GM12878 (cell line): ENCODE data around the gene PPP1R37. TPM values are rescaled to one million over a fixed set of nuclear protein-coding genes. Genes with fewer than 3 reads are reported as not detected.

Source experiments
- ATAC-seq: fragments of 200-7000 bp; cut with Tn5 transposase; 3 replicates; pipeline ENCODE4 v1.9.1; 2020; ENCODE audit warnings: mild to moderate bottlenecking, moderate library complexity
- BruUV-seq: library from RNA; stranded (reverse); fragments of 400-500 nt; replicated peaks from 2 replicates; lab custom pipeline; 2021; lab: Mats Ljungman, UMichigan
- CTCF ChIA-PET: fragments of 300-600 bp; sonication (Branson Sonifier 250); formaldehyde crosslinking; extraction: SDS; loops from one replicate; lab custom pipeline; 2021; ENCODE audit warnings: inconsistent platforms; lab: Yijun Ruan, JAX
- POLR2A ChIA-PET: fragments of 350-600 bp; formaldehyde crosslinking; extraction: SDS; loops from one replicate; lab custom pipeline; 2021; ENCODE audit warnings: inconsistent platforms; lab: Charles Lee
- RAD21 ChIA-PET: fragments of 300-600 bp; sonication (Branson Sonifier 250); formaldehyde crosslinking; loops from one replicate; lab custom pipeline; 2023; ENCODE audit warnings: antibody characterized with exemption; ENCODE audit not compliant: unreplicated experiment; lab: Charles Lee
- SMC1A ChIA-PET: fragments of 300-600 bp; sonication (Branson Sonifier 250); formaldehyde crosslinking; loops from one replicate; lab custom pipeline; 2023; ENCODE audit not compliant: unreplicated experiment, uncharacterized antibody; lab: Charles Lee
- DNase-seq: peaks from one replicate; pipeline ENCODE4 v3.0.0-alpha.2; 2011; ENCODE audit warnings: low read depth, low spot score
- FAIRE-seq: peaks from 3 replicates; lab custom pipeline; 2011; peaks lifted over from hg19 to GRCh38; lab: Jason Lieb, UNC
- H2AFZ ChIP-seq: 2 replicates; pipeline ENCODE4 v1.6.0; 2011; ENCODE audit warnings: low read depth, low read length, control low read depth; ENCODE audit not compliant: control insufficient read depth
- H3K27ac ChIP-seq: 2 replicates; pipeline ENCODE4 v1.5.1; 2011; ENCODE audit warnings: control low read depth; ENCODE audit not compliant: control insufficient read depth, insufficient read depth
- H3K27me3 ChIP-seq, 2 experiments: replicated peaks in 1 of 2; 2 replicates each; pipeline versions ENCODE4 v1.6.0 to v1.6.1; 2011; ENCODE audit warnings: low read length in 1 of 2; ENCODE audit not compliant: control insufficient read depth in 2 of 2, insufficient read depth in 2 of 2
- H3K36me3 ChIP-seq, 2 experiments: 2 replicates each; pipeline ENCODE4 v1.5.1; 2011; ENCODE audit warnings: low read length in 1 of 2; ENCODE audit not compliant: control insufficient read depth in 2 of 2, insufficient read depth in 2 of 2
- H3K4me1 ChIP-seq: 2 replicates; pipeline ENCODE4 v1.6.1; 2011; ENCODE audit warnings: mild to moderate bottlenecking, low read length, moderate library complexity, mixed read lengths; ENCODE audit not compliant: control insufficient read depth, insufficient read depth
- H3K4me2 ChIP-seq: 2 replicates; pipeline ENCODE4 v1.6.0; 2011; ENCODE audit warnings: control low read depth; ENCODE audit not compliant: control insufficient read depth, insufficient read depth
- H3K4me3 ChIP-seq: fragments of 200-600 bp; sonication (generic); 2 replicates; pipeline ENCODE4 v1.5.1; 2016
- H3K79me2 ChIP-seq: 2 replicates; pipeline ENCODE4 v1.6.0; 2011; ENCODE audit warnings: low read length; ENCODE audit not compliant: control insufficient read depth, insufficient read depth
- H3K9ac ChIP-seq: 2 replicates; pipeline ENCODE4 v1.8.0; 2011; ENCODE audit warnings: low read length, control low read depth, mixed read lengths; ENCODE audit not compliant: control insufficient read depth, insufficient read depth
- H3K9me3 ChIP-seq: replicated peaks from 3 replicates; pipeline ENCODE4 v1.5.1; 2011; ENCODE audit warnings: mild to moderate bottlenecking, low read length; ENCODE audit not compliant: control insufficient read depth, insufficient read depth
- H4K20me1 ChIP-seq: 2 replicates; pipeline ENCODE4 v1.6.0; 2011; ENCODE audit not compliant: control insufficient read depth, insufficient read depth
- CREB1 ChIP-seq: IDR thresholded peaks from 2 replicates; pipeline ENCODE4 v1.6.1; 2012; ENCODE audit warnings: low read depth, mild to moderate bottlenecking, inconsistent platforms
- CREM ChIP-seq: IDR thresholded peaks from 2 replicates; pipeline ENCODE4 v1.6.1; 2014; ENCODE audit warnings: antibody characterized with exemption, low read depth
- GATAD2B ChIP-seq: fragments of 450-650 bp; conservative IDR thresholded peaks from 2 replicates; pipeline ENCODE4 v1.6.1; 2017; ENCODE audit warnings: low read depth, mild to moderate bottlenecking, moderate library complexity
- MEF2A ChIP-seq: IDR thresholded peaks from 2 replicates; pipeline ENCODE4 v1.6.1; 2011; ENCODE audit warnings: low read depth, mild to moderate bottlenecking, low read length, moderate library complexity; ENCODE audit not compliant: insufficient read depth
- MXI1 ChIP-seq: fragments of 150-350 bp; IDR thresholded peaks from 2 replicates; pipeline ENCODE4 v1.6.1; 2011; ENCODE audit warnings: low read depth, mild to moderate bottlenecking, inconsistent platforms, low read length, improper control_type of control experiment
- NFYB ChIP-seq: IDR thresholded peaks from 2 replicates; pipeline ENCODE4 v1.6.1; 2011; ENCODE audit warnings: low read depth, mild to moderate bottlenecking, low read length, improper control_type of control experiment, moderate library complexity; ENCODE audit not compliant: insufficient read depth
- NR2C1 ChIP-seq: fragments of 450-650 bp; IDR thresholded peaks from 2 replicates; pipeline ENCODE4 v1.6.1; 2017; ENCODE audit warnings: antibody characterized with exemption, mild to moderate bottlenecking, moderate library complexity
- NR2C2 ChIP-seq: IDR thresholded peaks from 2 replicates; pipeline ENCODE4 v1.6.1; 2011; ENCODE audit warnings: borderline replicate concordance, low read depth; ENCODE audit not compliant: control insufficient read depth, insufficient read length
- POLR2AphosphoS5 ChIP-seq: IDR thresholded peaks from 2 replicates; pipeline ENCODE4 v1.6.1; 2011; ENCODE audit warnings: mild to moderate bottlenecking, low read length, inconsistent platforms
- RAD21 ChIP-seq: IDR thresholded peaks from 2 replicates; pipeline ENCODE4 v1.6.1; 2011; ENCODE audit warnings: mild to moderate bottlenecking, low read depth, low read length, moderate library complexity; ENCODE audit not compliant: insufficient read depth
- RUNX3 ChIP-seq: IDR thresholded peaks from 2 replicates; pipeline ENCODE4 v1.6.1; 2012; ENCODE audit warnings: low read length, inconsistent platforms
- SIX5 ChIP-seq: IDR thresholded peaks from 2 replicates; pipeline ENCODE4 v1.6.1; 2011; ENCODE audit warnings: mild to moderate bottlenecking, low read depth, low read length, moderate library complexity; ENCODE audit not compliant: severe bottlenecking
- SMAD1 ChIP-seq: fragments of 450-650 bp; IDR thresholded peaks from 2 replicates; pipeline ENCODE4 v1.6.1; 2018; ENCODE audit warnings: mild to moderate bottlenecking, low read depth; ENCODE audit not compliant: partially characterized antibody
- SMAD5 ChIP-seq: IDR thresholded peaks from 2 replicates; pipeline ENCODE4 v1.6.1; 2016; ENCODE audit warnings: antibody characterized with exemption, low read depth
- TAF1 ChIP-seq: IDR thresholded peaks from 2 replicates; pipeline ENCODE4 v1.6.1; 2011; ENCODE audit warnings: mild to moderate bottlenecking, low read depth, low read length, borderline replicate concordance
- ZBED1 ChIP-seq: IDR thresholded peaks from 2 replicates; pipeline ENCODE4 v1.6.1; 2016; ENCODE audit warnings: borderline replicate concordance
- WGBS: methylation state at CpG from one replicate; pipeline ENCODE4 v1.1.6; 2016; ENCODE audit warnings: low lambda C conversion rate; ENCODE audit not compliant: insufficient replicate concordance, insufficient coverage; ENCODE audit errors: missing lambda C conversion rate; 5-methylcytosine and 5-hydroxymethylcytosine counted together
- in situ Hi-C: fragments of 300-500 bp; cut with MboI; formaldehyde crosslinking; loops from 9 replicates; pipeline ENCODE4 v1.14.3; 2018; ENCODE audit warnings: mixed read lengths
- intact Hi-C: fragments of 100-400 bp; cut with micrococcal nuclease; formaldehyde crosslinking; loops from one replicate; pipeline ENCODE4 v1.14.2; 2022; ENCODE audit not compliant: unreplicated experiment
- polyA plus RNA-seq, 11 experiments: library from polyadenylated mRNA; depleted of rRNA in 4 of 11; unstranded in 6 of 11; stranded (reverse) in 5 of 11; fragments of >200 nt; fragmentation: Nextera tagmentation in 4 of 11; fragmentation: Illumina TruSeq in 1 of 11; extraction: Ambion mirVana in 4 of 11; extraction: Trizol in 1 of 11; gene quantifications; 1 replicate in 1 of 11; 2 replicates in 10 of 11; pipeline versions ENCODE4 v1.2.1 to v1.2.3, GENCODE V29; 2011 to 2016; ENCODE audit warnings: inconsistent platforms in 2 of 11, missing spikeins in 2 of 11, low read depth in 1 of 11
- total RNA-seq, 4 experiments: library from RNA; depleted of rRNA in 3 of 4; stranded (reverse); fragments of >200 nt in 3 of 4; fragmentation: Illumina TruSeq in 1 of 4; extraction: Trizol in 1 of 4; gene quantifications; 2 replicates each; pipeline versions ENCODE4 v1.2.1 to v1.2.3, GENCODE V29; 2013 to 2021
- TF ChIP-seq, protein P1 (sequence below): IDR thresholded peaks from 2 replicates; pipeline ENCODE4 v1.6.1; 2012; ENCODE audit warnings: low read depth, low read length, improper control_type of control experiment
- TF ChIP-seq, protein P2 (sequence below): fragments of 450-650 bp; IDR thresholded peaks from 2 replicates; pipeline ENCODE4 v1.6.1; 2017; ENCODE audit warnings: mild to moderate bottlenecking, low read depth, inconsistent platforms; ENCODE audit not compliant: poor library complexity, severe bottlenecking
- TF ChIP-seq, protein P3 (sequence below): fragments of 450-650 bp; formaldehyde crosslinking; IDR thresholded peaks from 2 replicates; pipeline ENCODE4 v1.4.0; 2020; ENCODE audit warnings: mild to moderate bottlenecking, moderate library complexity

The PPP1R37 gene
- total and polyA plus RNA-seq, 10 of the 15 experiments (the other 5 are each of a cell fraction or from before 2014, with no cell fraction given), result 0.09 to 21.3 (median 5.1) TPM; not detected in 1

DNA sequence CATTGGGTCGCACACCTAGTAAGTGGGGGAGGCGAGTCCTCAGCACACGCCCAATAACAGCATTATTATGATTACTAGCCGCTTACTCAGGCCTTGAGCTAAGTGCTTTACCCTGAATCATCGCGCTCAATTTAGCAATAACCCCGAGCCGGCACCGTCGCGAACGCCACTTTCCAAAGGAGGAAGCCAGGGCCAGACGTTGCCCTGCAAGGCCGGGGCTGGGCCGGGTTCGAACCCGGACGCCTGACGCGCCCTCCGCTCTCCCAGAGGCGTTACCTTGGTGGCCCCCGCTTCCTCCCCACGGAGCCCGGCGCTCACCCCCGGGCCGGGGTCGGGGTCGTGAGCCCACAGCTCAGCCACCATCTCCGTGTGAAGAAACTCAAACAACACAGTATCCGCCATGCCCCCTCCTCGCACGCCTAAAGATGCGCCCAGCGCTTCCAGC, 84.9 kb downstream of the PPP1R37 start, which contains the start of gene TRAPPC6A:
Gene TRAPPC6A (minus strand): TSS at position 421 of the 445 bp plus-strand sequence. CDS start 19 bp downstream, at position 402.
- Histone ChIP-seq H3K27ac (peak within 1 kb of the TSS; percentile 79), H3K4me1 (peaks cover 27% of the 10 kb centered on the region), H3K9ac (peak within 1 kb of the TSS; percentile 81), H3K4me3 (peak within 1 kb of the TSS; percentile 96), H3K27me3 (no peaks in the 10 kb centered on the region), H3K9me3 (no peaks in the 10 kb centered on the region), H3K36me3 (peaks cover 0 to 6% of the 10 kb centered on the region in 2 experiments; a peak in 2 of 4 replicates), H3K79me2 (peaks cover 39% of the 10 kb centered on the region), H3K4me2 (peak within 1 kb of the TSS; percentile 88), H2AFZ (peak within 1 kb of the TSS; percentile 78), H4K20me1 (no peaks in the 10 kb centered on the region)
- SMC1A ChIA-PET, result interaction anchor here (0.5 to 2.9 kb wide), 10 partner anchors 13 to 217 kb away, joined by 3 to 17 read pairs (median 4); partner anchors contain the start of gene PPP1R37
- RAD21 ChIA-PET, result interaction anchor here (0.6 to 2.5 kb wide), 21 partner anchors 10 to 301 kb away, joined by 3 to 21 read pairs (median 4); partner anchors contain the start of genes PPP1R37, RELB and TOMM40
- under 1% methylated on average over 36 of the region's 36 CpGs for WGBS
- POLR2A ChIA-PET, result interaction anchor here (0.5 to 3.8 kb wide), 20 partner anchors 9 to 515 kb away, joined by 3 to 33 read pairs (median 6); partner anchors contain the start of genes CLASRP, CLPTM1, PPP1R37 and QPCTL
- peak; percentile 5 for ATAC-seq
- no peak for DNase-seq
- in situ Hi-C loops, result no loop called here
- TSS peak; percentile 97 for BruUV-seq
- FAIRE-seq, result no peak
- intact Hi-C loops, result loop anchor here (5.0 kb wide), 2 partner anchors 86 to 101 kb away; partner anchors contain the start of genes GEMIN7, PPP1R37 and ZNF296
- CTCF ChIA-PET, result interaction anchor here (0.9 to 2.9 kb wide), 12 partner anchors 10 to 224 kb away, joined by 3 to 19 read pairs (median 6); partner anchors contain the start of gene PPP1R37
- TF ChIP-seq CREB1 (no peak), ZBED1 (no peak), POLR2AphosphoS5 (no peak; the same call in 1 of the 2 replicates), SIX5 (no peak), NR2C2 (no peak), GATAD2B (0 out of 2 replicates have a peak, but pooled peaks have one; percentile 26), NFYB (peak; percentile 86; the same call in 1 of the 2 replicates), MXI1 (no peak), NR2C1 (no peak), RAD21 (no peak), MEF2A (no peak), SMAD5 (no peak), TAF1 (peak; percentile 61), CREM (no peak), SMAD1 (no peak), RUNX3 (no peak)
- TF ChIP-seq, protein P1, sequence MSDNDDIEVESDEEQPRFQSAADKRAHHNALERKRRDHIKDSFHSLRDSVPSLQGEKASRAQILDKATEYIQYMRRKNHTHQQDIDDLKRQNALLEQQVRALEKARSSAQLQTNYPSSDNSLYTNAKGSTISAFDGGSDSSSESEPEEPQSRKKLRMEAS, result no peak
- TF ChIP-seq, protein P2, sequence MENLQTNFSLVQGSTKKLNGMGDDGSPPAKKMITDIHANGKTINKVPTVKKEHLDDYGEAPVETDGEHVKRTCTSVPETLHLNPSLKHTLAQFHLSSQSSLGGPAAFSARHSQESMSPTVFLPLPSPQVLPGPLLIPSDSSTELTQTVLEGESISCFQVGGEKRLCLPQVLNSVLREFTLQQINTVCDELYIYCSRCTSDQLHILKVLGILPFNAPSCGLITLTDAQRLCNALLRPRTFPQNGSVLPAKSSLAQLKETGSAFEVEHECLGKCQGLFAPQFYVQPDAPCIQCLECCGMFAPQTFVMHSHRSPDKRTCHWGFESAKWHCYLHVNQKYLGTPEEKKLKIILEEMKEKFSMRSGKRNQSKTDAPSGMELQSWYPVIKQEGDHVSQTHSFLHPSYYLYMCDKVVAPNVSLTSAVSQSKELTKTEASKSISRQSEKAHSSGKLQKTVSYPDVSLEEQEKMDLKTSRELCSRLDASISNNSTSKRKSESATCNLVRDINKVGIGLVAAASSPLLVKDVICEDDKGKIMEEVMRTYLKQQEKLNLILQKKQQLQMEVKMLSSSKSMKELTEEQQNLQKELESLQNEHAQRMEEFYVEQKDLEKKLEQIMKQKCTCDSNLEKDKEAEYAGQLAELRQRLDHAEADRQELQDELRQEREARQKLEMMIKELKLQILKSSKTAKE, result no peak
- TF ChIP-seq, protein P3, sequence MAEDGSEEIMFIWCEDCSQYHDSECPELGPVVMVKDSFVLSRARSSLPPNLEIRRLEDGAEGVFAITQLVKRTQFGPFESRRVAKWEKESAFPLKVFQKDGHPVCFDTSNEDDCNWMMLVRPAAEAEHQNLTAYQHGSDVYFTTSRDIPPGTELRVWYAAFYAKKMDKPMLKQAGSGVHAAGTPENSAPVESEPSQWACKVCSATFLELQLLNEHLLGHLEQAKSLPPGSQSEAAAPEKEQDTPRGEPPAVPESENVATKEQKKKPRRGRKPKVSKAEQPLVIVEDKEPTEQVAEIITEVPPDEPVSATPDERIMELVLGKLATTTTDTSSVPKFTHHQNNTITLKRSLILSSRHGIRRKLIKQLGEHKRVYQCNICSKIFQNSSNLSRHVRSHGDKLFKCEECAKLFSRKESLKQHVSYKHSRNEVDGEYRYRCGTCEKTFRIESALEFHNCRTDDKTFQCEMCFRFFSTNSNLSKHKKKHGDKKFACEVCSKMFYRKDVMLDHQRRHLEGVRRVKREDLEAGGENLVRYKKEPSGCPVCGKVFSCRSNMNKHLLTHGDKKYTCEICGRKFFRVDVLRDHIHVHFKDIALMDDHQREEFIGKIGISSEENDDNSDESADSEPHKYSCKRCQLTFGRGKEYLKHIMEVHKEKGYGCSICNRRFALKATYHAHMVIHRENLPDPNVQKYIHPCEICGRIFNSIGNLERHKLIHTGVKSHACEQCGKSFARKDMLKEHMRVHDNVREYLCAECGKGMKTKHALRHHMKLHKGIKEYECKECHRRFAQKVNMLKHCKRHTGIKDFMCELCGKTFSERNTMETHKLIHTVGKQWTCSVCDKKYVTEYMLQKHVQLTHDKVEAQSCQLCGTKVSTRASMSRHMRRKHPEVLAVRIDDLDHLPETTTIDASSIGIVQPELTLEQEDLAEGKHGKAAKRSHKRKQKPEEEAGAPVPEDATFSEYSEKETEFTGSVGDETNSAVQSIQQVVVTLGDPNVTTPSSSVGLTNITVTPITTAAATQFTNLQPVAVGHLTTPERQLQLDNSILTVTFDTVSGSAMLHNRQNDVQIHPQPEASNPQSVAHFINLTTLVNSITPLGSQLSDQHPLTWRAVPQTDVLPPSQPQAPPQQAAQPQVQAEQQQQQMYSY (CRISPR knock-in tag), result no peak
